AML-193 (cell line): ENCODE results near the gene FBXO3.
A peak's percentile ranks its signal among the peaks of the same experiment; 100 is the strongest.
"Not testable (repeated sequence)": the region's sequence is repeated elsewhere in the genome, so short reads cannot be mapped to it uniquely, and the experiment has no call there.

ENCODE experiments used
- DNase-seq, 2 experiments: peaks; one replicate each; lab custom pipeline; 2025; lab: John Stamatoyannopoulos, UW

The FBXO3 gene

DNA sequence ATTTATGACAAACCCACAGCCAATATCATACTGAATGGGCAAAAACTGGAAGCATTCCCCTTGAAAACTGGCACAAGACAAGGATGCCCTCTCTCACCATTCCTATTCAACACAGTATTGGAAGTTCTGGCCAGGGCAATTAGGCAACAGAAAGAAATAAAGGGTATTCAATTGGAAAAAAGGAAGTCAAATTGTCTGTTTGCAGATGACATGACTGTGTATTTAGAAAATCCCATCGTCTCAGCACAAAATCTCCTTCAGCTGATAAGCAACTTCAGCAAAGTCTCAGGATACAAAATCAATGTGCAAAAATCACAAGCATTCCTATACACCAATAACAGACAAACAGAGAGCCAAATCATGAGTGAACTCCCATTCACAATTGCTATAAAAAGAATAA, 46.8 kb downstream of the FBXO3 start:
- DNase-seq: not testable (repeated sequence)

GRCh38 chr11:33725496-33725895, 48.8 kb downstream of the FBXO3 start:
- no peak for DNase-seq

DNA sequence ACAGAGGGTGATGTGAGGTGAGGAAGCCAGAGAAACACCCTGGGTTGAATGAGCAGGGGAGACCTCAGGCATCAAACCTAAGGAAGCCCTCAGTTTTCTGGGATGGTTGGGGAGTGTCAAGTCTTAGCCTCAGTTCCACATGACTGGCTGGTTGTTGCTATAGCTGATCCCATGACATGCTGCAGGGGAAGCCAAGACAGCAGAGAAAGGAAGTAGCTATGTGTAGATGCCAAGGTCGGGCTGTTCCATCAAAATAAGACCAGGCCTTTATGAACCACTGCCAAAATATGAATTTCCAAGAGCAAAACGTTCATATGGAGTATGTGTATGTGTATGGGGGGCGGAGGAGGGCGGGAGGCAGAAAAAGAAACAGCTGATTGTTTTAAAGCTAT, 49.7 kb downstream of the FBXO3 start:
- DNase-seq: no peak

DNA sequence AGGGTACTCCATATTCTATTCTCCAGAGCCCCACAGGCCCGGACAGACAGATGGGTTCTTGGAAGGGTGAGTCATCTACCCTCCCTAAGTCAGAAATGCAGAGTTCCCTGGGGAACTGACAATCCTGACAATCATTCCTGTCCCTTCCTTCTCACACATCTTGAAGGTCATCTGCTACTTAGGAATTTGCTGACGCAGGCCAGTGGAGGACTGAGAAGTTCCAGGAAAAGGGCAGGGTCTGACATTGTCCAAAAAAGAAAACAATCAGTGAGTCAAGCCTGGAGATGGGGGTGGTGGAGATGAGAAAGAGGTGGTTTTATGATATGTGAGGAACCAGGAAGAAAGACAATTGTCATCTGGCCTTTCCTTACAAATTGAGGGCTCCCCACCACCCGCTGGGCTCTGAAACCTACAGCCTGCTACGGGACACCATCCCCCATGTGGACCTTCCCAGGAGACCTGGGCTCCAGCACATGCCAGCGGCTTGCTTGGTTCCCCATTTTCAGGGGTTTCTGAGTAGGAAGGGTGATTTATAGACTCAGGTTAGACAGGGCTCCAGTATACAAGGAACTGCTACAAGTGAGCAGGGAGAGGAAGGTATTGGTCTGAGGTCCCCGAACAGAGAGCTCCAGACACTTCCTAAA, 51.0 kb downstream of the FBXO3 start:
- DNase-seq: no peak

GRCh38 chr11:33722590-33723234, 51.6 kb downstream of the FBXO3 start:
- no peak for DNase-seq

- DNase-seq: no peak
These were observed 52.3 kb downstream of the FBXO3 start for GRCh38 chr11:33721984-33722383.

DNA sequence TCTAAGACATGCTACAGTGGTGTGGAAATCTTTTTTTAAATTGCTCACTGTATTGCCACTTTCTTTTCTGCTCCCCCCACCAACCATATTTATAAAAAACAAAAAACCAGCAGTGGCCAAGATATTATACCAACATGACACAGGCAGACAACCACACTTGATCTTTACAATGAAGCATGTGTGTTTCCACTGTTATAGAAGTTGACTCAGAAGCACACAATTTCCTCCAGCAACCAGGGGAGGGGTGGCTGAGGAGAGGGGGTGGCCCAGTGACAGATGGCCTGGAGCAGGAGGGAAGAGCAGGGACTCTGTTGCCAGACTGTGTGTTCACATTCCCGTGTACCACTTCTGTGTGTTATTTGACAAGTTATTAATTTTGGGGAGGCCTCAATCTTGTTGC, 52.9 kb downstream of the FBXO3 start:
- DNase-seq: no peak

- DNase-seq: no peak
These were observed 54.7 kb downstream of the FBXO3 start for GRCh38 chr11:33719587-33719986.

DNA sequence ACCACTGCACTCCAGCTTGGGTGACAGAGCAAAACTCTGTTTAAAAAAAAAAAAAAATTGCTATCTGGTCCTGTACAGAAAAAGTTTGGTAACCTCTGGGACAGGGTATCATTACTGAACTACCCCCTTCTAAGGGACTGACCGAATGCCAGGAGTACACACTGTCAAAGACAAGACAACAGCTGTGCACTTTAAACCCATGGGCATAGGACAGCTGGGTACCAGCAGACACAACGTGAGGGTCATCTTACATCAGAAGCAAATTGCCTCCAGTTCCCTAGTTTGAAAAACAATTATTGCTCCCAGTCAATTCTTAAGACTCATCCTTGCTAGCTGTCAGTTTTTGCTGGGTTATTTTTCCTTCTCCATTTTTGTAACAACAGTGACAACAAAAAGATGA, 55.9 kb downstream of the FBXO3 start:
- DNase-seq: no peak

DNA sequence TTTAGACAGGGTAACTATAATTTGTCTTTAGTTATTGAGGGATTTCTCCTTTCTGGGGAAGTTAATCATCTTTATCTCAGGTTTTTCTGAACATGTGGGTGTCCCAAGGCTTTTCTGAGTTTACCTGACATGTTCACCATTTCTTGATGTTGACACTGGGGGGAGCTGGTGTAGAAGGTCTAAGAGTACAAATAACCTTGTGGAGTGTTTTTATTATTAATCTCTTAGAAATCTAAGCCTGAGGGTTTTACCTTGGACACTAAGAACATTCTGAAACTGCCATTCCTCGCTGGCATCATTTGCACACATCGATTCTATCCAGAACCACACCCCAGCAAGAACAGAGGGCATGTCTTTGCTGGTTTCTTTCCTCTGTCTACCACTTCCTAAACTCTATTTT, 58.1 kb downstream of the FBXO3 start:
- peak; percentile 11 to 17 for DNase-seq

GRCh38 chr11:33713856-33714398, 60.4 kb downstream of the FBXO3 start:
- no peak for DNase-seq

DNA sequence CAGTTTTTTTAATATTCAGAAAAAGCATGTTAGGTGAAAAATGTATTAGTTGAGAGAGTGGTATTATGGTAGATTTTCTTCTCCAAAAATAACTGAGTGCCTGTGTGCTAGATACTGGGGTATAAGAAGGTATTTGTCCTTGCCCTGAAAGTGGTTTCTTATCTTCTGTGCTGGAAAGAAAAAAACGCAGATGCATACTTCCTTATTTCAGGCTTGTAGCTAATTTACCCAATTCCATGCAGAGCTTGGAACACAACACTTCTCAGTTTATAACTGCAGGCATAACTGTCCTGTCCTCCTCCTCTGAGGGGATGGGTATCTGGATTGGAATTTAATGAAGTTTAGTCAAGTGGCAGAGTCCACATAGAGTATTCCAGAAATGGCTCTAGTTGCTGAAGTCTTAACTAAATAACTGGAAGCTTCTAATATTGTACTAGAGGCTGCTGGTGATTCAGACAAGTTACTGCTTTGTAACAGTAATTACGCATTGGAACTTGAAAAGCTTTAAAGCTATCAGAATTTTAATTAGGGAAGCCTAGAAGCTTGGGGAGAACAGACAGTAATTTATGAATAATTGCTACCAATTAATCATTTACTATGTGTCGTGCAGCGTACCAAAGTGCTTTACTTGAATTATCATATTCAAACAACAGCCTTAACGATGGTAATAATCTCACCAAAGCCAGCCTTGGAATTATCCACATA, 61.0 kb downstream of the FBXO3 start:
- DNase-seq: no peak

GRCh38 chr11:33712436-33712835, 61.9 kb downstream of the FBXO3 start:
- DNase-seq: no peak

DNA sequence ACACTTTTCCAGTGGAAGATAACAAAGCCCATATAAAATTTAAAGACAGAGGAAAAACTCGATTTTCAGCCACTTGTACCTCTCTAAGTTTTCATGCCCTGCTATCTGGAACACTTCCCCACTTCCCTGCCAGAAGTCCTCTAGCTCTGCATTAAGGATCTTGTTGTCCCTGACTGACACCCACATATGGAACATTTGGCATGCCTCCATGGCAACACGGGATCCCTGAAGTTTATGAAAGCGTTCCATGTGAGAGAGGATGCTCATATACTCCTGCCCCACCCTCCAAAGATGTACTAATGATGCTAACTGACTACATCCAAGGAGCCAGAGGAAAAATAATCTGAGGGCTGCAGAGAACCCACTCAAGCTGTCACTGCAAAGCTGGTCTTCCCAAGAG, 64.9 kb downstream of the FBXO3 start:
- DNase-seq: no peak

DNA sequence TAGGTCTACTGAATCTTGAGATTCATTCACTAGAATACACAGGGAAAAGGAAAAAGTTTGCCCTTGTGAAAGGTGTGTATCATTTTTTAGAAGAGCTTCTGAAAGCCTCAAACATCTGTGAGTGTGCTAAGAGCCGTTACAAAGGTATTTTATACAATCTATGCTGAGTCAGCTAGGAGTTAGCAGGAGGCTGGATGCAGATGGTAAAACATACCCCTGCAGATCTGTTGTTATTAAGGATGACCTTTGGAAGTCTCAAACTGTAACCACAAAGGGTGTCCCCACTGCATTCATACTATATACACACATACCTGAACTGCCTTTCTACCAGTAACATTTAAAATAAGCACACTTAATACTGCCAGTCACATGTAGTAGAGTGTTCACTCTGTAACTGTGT, 65.3 kb downstream of the FBXO3 start:
- DNase-seq: no peak

- DNase-seq: not testable (repeated sequence)
These were observed 66.5 kb downstream of the FBXO3 start for GRCh38 chr11:33707831-33708230.

GRCh38 chr11:33706966-33707365, 67.4 kb downstream of the FBXO3 start:
- no peak for DNase-seq

- no peak for DNase-seq
These were observed 67.8 kb downstream of the FBXO3 start for GRCh38 chr11:33706546-33706945.

GRCh38 chr11:33704240-33705002, 69.9 kb downstream of the FBXO3 start:
- DNase-seq: no peak

- DNase-seq: no peak
These were observed 70.5 kb downstream of the FBXO3 start for GRCh38 chr11:33703788-33704187.

GRCh38 chr11:33703234-33703633, 71.1 kb downstream of the FBXO3 start:
- no peak for DNase-seq
